Right ventricle myocardium inferior (tissue), 1 donor: ENCODE data around the gene MBD3L3. TPM values are rescaled to one million over a fixed set of nuclear protein-coding genes. Genes with fewer than 3 reads are reported as not detected.
A peak's percentile ranks its signal among the peaks of the same experiment; 100 is the strongest.
"Not testable (repeated sequence)": the region's sequence is repeated elsewhere in the genome, so short reads cannot be mapped to it uniquely, and the experiment has no call there.

Source experiments
- ATAC-seq: fragments of 200-7000 bp; cut with Tn5 transposase; one replicate; pipeline ENCODE4 v1.9.1; 2020; ENCODE audit warnings: mild to moderate bottlenecking, moderate library complexity
- DNase-seq: peaks from one replicate; pipeline ENCODE4 v3.0.0; 2021; ENCODE audit errors: missing footprints
- intact Hi-C: fragments of 100-400 bp; cut with DNase I; formaldehyde crosslinking; loops from one replicate; pipeline ENCODE4 v1.11.0; 2022
- long read RNA-seq: library from polyadenylated mRNA; unstranded; transcript quantifications from one replicate; pipeline ENCODE4 v2.0.0, GENCODE V29; 2021
- total RNA-seq: library from RNA; stranded (reverse); fragmentation: NEBNext Ultra II Directional; extraction: Animal tissue kit (Norgen Biotek cat#: 25700); gene quantifications from one replicate; pipeline ENCODE4 v1.2.1, GENCODE V29; 2021
- donor health status: DM: no; HTN: yes; CAD: no; lungs with severe emphysema.

Gene MBD3L3
- not detected for total RNA-seq
- long read RNA-seq = 0 reads

DNA sequence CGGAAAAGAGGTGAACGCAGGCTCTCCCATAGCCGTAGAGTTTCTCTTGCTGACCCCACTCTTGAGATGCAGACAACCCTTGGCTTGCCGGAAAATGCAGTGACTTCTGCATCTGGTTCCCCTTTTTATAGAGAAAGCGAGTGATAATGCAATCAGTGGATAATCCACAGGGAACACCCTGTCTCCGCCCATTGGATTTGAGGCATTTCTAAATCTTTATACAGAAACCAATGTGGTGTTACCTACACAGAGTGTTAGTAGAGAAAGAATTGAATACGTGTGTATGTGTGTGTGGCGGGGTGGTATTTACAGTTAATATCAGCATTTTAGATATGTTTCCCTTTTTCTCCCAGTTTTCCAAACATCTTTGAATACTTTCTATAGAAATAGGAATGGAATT, at the start of gene MBD3L3:
Gene MBD3L3 (minus strand): TSS at position 101 of the 400 bp plus-strand sequence. CDS start 71 bp downstream, at position 30.
- DNase-seq, ATAC-seq, intact Hi-C loops: not testable (repeated sequence)

DNA sequence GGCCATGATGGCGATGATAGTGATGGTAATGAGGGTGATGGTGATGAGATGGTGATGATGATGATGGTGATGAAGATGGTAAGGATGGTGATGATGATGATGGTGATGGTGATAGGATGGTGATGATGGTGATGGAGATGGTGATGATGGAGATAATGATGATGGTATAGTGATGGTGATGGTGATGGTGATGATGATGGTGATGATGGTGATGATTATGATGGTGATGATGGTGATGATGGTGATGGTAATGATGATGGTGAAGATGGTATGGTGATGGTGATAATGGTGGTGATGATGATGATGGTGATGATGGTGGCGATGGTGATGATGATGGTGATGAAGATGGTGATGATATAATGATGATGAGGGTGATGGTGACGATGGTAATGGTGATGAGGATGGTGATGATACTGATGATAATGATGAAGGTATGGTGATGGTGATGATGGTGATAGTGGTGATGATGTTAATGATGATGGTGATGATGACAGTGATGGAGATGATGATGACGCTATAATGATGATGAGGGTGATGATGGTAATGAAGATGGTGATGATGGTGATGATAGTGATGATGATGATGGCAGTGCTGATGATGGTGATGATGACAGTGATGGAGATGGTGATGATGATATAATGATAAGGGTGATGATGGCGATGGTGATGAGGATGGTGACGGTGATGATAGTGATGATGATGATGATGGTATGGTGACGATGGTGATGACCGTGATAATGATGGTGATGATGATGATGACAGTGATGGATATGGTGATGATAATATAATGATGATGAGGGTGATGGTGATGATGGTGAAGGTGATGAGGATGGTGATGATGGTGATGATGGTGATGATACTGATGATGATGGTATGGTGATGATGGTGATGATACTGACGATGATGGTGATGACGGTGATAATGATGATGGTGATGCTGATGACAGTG, 48.5 kb upstream of the MBD3L3 start:
- ATAC-seq (no peak), DNase-seq (no peak)
- intact Hi-C loops = no loop called here

DNA sequence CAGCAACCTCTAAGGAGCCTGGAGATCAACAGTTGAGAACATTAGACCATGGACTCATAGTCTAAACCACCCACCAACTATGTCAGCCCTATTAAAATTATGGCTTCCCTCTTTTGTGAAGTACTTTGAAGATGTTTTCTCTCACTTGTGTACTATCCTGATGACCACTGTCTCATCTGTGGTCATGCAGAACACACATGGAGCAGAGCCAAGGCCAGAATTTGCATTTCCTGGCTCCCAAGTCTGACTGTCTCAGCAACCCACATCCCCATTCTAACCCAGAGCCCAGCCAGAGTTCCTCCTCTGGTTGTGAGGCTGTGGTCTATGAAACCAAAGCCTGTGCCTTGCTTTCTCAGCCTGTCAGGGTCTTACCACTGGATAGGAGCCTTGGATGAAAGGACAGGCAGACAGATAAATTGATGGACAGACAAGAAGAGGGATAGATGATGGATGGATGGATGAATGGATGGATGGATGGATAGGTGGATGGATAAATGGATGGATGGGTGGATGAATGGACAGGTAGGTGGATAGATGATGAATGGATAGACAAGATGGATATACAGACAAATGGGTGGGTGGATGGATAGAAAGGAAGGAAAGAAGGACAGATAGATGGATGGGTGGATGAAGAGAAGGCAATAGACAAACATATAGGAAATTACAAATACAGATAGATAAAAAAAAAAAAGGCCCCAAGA, 46.4 kb upstream of the MBD3L3 start:
- ATAC-seq (no peak), DNase-seq (no peak)
- intact Hi-C loops = no loop called here

DNA sequence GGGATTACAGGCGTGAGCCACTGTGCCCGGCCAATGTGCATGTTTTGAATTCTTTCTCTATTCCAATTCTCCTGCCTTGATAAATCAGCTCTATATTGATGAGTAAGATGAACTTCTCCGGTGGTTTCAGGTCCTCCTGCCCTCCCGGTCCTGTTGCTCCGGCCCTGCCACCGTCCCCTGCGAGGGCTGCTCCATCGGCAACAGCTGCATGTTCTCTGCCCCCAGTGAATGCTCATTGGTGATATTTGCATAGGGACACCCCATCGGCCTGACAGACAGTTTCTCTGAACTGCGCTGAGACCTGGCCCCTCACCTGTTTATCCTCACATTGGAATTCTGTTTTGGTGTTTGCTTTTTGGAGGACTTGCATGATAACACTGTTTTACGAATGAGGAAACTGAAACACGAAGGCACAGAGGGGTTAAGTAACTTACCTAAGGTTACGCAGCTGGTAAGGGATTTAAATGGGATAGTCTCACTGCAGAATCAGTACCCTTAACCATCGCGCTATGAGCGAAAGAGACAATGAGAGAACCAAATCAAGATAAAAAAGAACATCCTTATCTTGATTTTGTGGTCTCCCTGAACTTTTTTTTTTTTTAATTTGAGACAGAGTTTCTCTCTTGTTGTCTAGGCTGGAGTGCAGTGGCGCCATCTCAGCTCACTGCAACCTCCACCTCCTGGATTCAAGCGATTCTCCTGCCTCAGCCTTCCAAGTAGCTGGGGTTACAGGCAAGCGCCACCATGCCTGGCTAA, 43.2 kb upstream of the MBD3L3 start:
- intact Hi-C loops = loop anchor here (1.0 kb wide), 1 partner anchor 240 kb away; no protein-coding TSS in a partner anchor

GRCh38 chr19:7099597-7099921, 41.1 kb upstream of the MBD3L3 start:
- ATAC-seq (no peak), DNase-seq (no peak)
- intact Hi-C loops = no loop called here

More for the DNA sequence above, 43.2 kb upstream of the MBD3L3 start:
- no peak for DNase-seq
- no peak for ATAC-seq

DNA sequence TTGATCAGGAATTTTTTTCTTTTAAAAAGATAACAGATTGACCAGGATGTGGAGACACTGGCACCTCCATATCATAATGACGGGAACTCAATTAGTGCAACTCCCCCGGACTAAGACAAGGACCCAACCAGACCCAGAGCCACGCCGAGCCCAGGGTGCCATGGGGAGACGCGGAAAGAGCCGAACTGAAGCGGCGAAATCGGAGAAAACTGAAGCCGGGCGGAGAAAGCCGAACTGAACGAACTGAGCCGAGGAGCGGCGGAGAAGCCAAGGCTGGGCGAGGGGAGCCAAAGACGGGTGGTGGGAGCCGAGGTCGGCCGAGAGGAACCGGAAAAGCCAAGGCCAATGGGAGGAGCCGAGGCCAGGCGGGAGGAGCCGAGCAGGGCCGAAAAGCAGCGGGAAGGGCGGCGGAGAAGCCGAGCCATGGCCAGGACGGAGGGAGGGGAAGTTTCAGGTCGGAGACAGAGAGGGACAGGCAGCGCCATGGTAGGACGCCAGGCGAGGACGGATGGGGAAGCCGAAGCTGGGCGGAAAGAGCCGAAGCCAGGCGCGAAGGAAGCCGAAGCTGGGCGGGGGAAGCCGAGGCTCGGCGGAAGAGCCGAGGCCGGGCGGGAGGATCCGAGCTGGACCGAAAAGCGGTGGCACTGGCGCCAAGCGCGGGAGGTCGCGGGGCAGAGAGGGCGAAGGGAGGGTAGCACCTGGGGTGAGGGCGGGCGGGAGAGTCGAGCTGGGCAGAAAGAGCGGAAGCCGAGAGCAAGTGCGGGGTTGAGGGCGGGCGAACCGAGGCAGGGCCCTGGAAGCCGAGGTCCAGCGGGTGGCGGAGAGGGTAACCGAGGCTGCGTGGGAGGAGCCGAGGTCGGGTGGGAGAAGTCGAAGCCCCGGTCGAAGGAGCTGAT, 40.5 kb upstream of the MBD3L3 start:
- intact Hi-C loops = no loop called here
- ATAC-seq = peak; percentile 93
- DNase-seq = peak; percentile 93

GRCh38 chr19:7098096-7098495, 39.6 kb upstream of the MBD3L3 start:
- intact Hi-C loops = no loop called here
- no peak for ATAC-seq
- no peak for DNase-seq

GRCh38 chr19:7088999-7089398, 30.5 kb upstream of the MBD3L3 start:
- DNase-seq = no peak
- ATAC-seq = no peak
- intact Hi-C loops = no loop called here

DNA sequence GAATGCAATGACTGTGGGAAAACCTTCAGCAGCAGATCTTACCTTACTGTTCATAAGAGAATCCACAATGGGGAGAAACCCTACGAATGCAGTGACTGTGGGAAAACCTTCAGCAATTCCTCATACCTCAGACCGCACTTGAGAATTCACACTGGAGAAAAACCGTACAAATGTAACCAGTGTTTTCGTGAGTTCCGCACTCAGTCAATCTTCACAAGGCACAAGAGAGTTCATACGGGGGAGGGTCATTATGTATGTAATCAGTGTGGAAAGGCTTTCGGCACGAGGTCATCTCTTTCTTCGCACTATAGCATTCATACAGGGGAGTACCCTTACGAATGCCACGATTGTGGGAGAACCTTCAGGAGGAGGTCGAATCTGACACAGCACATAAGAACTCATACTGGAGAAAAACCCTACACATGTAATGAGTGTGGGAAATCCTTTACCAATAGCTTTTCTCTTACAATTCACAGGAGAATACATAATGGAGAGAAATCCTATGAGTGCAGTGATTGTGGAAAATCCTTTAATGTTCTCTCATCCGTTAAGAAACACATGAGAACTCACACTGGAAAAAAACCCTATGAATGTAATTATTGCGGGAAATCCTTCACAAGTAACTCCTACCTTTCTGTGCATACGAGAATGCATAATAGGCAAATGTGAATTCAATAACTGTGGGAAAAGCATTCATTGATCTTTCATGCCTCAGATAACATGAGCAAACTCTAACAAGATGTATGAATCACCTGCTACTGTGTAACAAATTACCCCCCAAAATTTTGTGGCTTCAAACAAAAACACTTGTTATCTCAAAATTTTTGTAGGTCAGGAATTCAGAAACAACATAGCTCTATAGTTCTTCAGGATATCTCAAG, 24.8 kb upstream of the MBD3L3 start:
- DNase-seq (no peak), ATAC-seq (no peak)
- intact Hi-C loops = no loop called here

- intact Hi-C loops = no loop called here
- DNase-seq (no peak), ATAC-seq (no peak)
Observed at GRCh38 chr19:7078008-7078407, 19.5 kb upstream of the MBD3L3 start.

- intact Hi-C loops = no loop called here
- ATAC-seq (no peak), DNase-seq (no peak)
Observed at GRCh38 chr19:7076151-7076550, 17.7 kb upstream of the MBD3L3 start.

DNA sequence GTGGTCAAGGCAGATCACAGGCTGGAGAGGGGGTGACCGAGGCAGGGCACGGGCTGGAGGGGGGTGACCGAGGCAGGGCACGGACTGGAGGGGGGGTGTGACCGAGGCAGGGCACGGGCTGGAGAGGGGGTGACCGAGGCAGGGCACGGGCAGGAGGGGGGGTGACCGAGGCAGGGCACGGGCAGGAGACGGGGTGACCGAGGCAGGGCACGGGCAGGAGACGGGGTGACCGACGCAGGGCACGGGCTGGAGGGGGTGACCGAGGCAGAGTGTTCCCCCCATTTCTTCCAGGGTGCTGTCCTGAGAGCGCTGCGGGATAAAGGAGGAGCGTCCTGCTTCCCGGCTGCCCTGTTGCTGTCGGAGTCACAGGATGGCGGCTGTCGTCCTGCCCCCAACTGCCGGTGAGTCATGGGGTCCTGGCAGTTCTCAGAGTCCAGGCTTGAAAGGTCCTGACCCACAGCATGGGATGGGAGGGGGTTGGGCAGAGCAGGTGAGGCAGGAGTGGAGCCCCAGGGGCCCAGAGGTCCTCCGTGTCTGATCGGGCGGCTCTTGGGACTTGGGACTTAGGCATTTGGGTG, 16.3 kb upstream of the MBD3L3 start:
- DNase-seq = no peak
- intact Hi-C loops = no loop called here
- no peak for ATAC-seq

DNA sequence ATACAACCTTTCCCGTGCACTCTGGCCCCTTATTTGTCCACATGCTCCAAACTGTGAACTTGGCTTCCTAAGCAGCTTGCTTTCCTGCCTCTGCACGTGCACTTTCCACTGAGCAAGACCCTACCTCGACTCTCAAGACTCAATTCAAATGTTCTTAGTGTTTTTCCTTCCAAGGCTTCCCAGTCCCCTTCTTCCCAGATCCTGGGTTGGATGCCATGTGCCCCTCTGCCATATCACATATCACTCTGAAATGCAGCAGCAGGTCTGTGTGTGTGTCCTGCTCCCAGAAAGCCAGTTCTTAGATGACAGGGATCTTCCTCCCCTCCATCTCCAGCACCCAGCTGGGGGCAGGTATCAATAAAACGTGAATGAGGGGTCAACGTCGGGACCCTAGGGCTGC, 14.1 kb upstream of the MBD3L3 start:
- ATAC-seq (no peak), DNase-seq (no peak)
- intact Hi-C loops = no loop called here

GRCh38 chr19:7069904-7070226, 11.4 kb upstream of the MBD3L3 start:
- intact Hi-C loops = no loop called here
- ATAC-seq = no peak
- DNase-seq = no peak

- intact Hi-C loops = no loop called here
- ATAC-seq (peak; percentile 100), DNase-seq (peak; percentile 99)
Observed at GRCh38 chr19:7069042-7069903, 10.8 kb upstream of the MBD3L3 start, which contains the start of gene ZNF557. ZNF557 (plus strand) TSS chr19:7069703; CDS start chr19:7075075, 5,372 bp downstream.

DNA sequence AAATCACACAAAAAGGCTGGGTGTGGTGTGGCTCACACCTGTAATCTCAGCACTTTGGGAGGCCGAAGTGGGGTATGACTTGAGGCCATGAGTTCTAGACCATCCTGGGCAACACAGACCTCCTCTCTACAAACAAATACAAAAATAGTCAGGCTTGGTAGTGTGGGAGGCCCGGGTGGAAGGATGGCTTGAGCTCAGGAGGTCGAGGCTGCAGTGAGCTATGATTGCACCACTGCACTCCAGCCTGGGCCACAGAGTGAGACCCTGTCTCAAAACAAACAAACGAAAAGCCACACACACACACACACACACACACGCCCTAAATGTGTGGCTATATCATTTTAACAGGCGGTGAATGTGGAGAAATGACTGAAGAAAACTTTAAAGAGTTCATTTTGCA, 10.1 kb upstream of the MBD3L3 start:
- ATAC-seq (no peak), DNase-seq (no peak)
- intact Hi-C loops = no loop called here
